Measurements from ENCODE around the gene DHX38. TPM values are rescaled to one million over a fixed set of nuclear protein-coding genes. Genes with fewer than 3 reads are reported as not detected.

DHX38 gene
- polyA plus RNA-seq, 1 of the 3 experiments (the other 2 are of a cell fraction): 75.0 TPM

DNA sequence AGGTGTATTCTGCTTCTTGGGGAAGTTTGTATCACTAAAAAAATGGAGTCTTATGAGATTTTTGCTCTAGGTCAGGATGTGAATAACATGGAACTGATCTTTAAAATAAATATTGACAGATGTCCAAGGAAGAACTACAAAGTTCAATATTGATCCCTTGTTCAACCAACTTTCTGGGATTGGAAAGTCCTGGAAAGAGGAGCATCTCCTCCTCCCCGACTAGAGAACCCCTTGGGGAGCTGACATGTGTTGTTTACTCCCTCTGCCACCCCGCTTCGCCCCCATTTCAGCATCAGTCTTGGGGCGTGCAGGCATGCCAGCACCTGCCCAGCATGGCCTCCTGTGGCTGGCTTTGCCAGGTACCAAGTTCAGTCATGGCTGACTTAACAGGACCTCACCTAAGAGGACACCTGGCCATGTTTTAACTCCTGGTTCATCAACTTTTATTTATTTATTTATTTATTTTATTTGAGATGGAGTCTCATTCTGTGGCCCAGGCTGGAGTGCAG, 44.5 kb downstream of the DHX38 start:
- H3K9me2 ChIP-seq: no peaks in the 10 kb centered on the region
- no peaks in the 10 kb centered on the region for H3K4me1 ChIP-seq (ENCODE audit: control insufficient read depth in 1 of 2, insufficient read depth in 2 of 2, low read depth in 1 of 2, low read length in 1 of 2)
- no peaks in the 10 kb centered on the region for H3K9me3 ChIP-seq
- no peaks in the 10 kb centered on the region for H4K20me1 ChIP-seq (ENCODE audit: insufficient read depth)
- no peaks in the 10 kb centered on the region for H3K27me3 ChIP-seq (ENCODE audit: insufficient read depth)
- no peaks in the 10 kb centered on the region for H3K36me3 ChIP-seq (replicated peaks in 1 of 2; ENCODE audit: control insufficient read depth in 1 of 2, insufficient read depth in 2 of 2, low read length in 1 of 2)
- DNase-seq: no peak
- 75% methylated on average over 4 of the region's 4 CpGs for WGBS (ENCODE audit: low lambda C conversion rate)
- H2AFZ ChIP-seq (ENCODE audit: low read depth): no peak overlapping the region
- no peak overlapping the region for H3K4me3 ChIP-seq (ENCODE audit: low read depth in 2 of 2, low read length in 1 of 2)
- POLR2A ChIA-PET: no interaction called here
- CTCF ChIA-PET: interaction anchor here (1.5 to 3.4 kb wide), 2 partner anchors 8 to 13 kb away, joined by 4 to 15 read pairs; no protein-coding TSS in a partner anchor
- H3K79me2 ChIP-seq (ENCODE audit: insufficient read depth): no peaks in the 10 kb centered on the region
- TF ChIP-seq TAF1 (IDR thresholded peaks at IDR 0.05; ENCODE audit: borderline replicate concordance, low read depth, low read length): no peak
- H3F3A ChIP-seq (replicated peaks; ENCODE audit: insufficient read depth): no peaks in the 10 kb centered on the region
- H3K9ac ChIP-seq: no peak overlapping the region
- no peak overlapping the region for H3K27ac ChIP-seq (ENCODE audit: low read depth in 2 of 2, low read length in 1 of 2)
- no peak overlapping the region for H3K4me2 ChIP-seq

- ChIA-PET CTCF (interaction anchor here (0.9 to 3.4 kb wide), 2 partner anchors 15 to 56 kb away, joined by 3 to 15 read pairs; no protein-coding TSS in a partner anchor), POLR2A (no interaction called here)
- 91% methylated on average over 2 of the region's 2 CpGs for WGBS (ENCODE audit: low lambda C conversion rate)
- no peak overlapping the region for H3K4me2 ChIP-seq
- no peaks in the 10 kb centered on the region for H3F3A ChIP-seq (replicated peaks; ENCODE audit: insufficient read depth)
- DNase-seq: no peak
- H3K9ac ChIP-seq: no peak overlapping the region
- no peak overlapping the region for H3K4me3 ChIP-seq (ENCODE audit: low read depth in 2 of 2, low read length in 1 of 2)
- H4K20me1 ChIP-seq (ENCODE audit: insufficient read depth): no peaks in the 10 kb centered on the region
- no peaks in the 10 kb centered on the region for H3K9me3 ChIP-seq
- H2AFZ ChIP-seq (ENCODE audit: low read depth): no peak overlapping the region
- no peaks in the 10 kb centered on the region for H3K36me3 ChIP-seq (replicated peaks in 1 of 2; ENCODE audit: control insufficient read depth in 1 of 2, insufficient read depth in 2 of 2, low read length in 1 of 2)
- H3K79me2 ChIP-seq (ENCODE audit: insufficient read depth): no peaks in the 10 kb centered on the region
- H3K9me2 ChIP-seq: no peaks in the 10 kb centered on the region
- no peaks in the 10 kb centered on the region for H3K27me3 ChIP-seq (ENCODE audit: insufficient read depth)
- H3K27ac ChIP-seq (ENCODE audit: low read depth in 2 of 2, low read length in 1 of 2): no peak overlapping the region
- TF ChIP-seq REST (IDR thresholded peaks at IDR 0.05; ENCODE audit: low read depth, low read length): no peak
- no peak for TF ChIP-seq FOXM1 (IDR thresholded peaks at IDR 0.05; ENCODE audit: low read depth)
- TF ChIP-seq IRF3 (IDR thresholded peaks at IDR 0.05; ENCODE audit: low read depth, low read length): no peak
- no peak for TF ChIP-seq RFX5 (IDR thresholded peaks at IDR 0.05; ENCODE audit: low read length)
- TF ChIP-seq USF1 (IDR thresholded peaks at IDR 0.05; ENCODE audit: borderline replicate concordance, low read depth): no peak
- TF ChIP-seq SIN3A (IDR thresholded peaks at IDR 0.05; ENCODE audit: borderline replicate concordance, low read depth, low read length): no peak
- no peak for TF ChIP-seq RAD21 (IDR thresholded peaks at IDR 0.05; ENCODE audit: low read length)
- no peak for TF ChIP-seq USF2 (IDR thresholded peaks at IDR 0.05; ENCODE audit: borderline replicate concordance, low read depth, low read length)
- TF ChIP-seq, protein P1, sequence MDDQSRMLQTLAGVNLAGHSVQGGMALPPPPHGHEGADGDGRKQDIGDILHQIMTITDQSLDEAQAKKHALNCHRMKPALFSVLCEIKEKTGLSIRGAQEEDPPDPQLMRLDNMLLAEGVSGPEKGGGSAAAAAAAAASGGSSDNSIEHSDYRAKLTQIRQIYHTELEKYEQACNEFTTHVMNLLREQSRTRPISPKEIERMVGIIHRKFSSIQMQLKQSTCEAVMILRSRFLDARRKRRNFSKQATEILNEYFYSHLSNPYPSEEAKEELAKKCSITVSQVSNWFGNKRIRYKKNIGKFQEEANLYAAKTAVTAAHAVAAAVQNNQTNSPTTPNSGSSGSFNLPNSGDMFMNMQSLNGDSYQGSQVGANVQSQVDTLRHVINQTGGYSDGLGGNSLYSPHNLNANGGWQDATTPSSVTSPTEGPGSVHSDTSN (IDR thresholded peaks at IDR 0.05): no peak
- TF ChIP-seq ELF1 (IDR thresholded peaks at IDR 0.05): no peak
- TF ChIP-seq TCF12 (IDR thresholded peaks at IDR 0.05): no peak
- no peak for TF ChIP-seq CHD2 (IDR thresholded peaks at IDR 0.05; ENCODE audit: low read length, partially characterized antibody)
- H3K4me1 ChIP-seq (ENCODE audit: control insufficient read depth in 1 of 2, insufficient read depth in 2 of 2, low read depth in 1 of 2, low read length in 1 of 2): no peaks in the 10 kb centered on the region
Observed at GRCh38 chr16:72139908-72140307, 46.3 kb downstream of the DHX38 start.

All from SK-N-SH (cell line).